Nucleus accumbens (tissue), 56 donors: ENCODE data around the gene TOMM7.

ENCODE experiments used
- DNase-seq, 56 donors: peaks; one replicate each; lab custom pipeline; 2025; lab: John Stamatoyannopoulos, UW

TOMM7 gene

GRCh38 chr7:22822486-22823141 lies at the start of gene TOMM7:
Gene TOMM7, minus strand, starts transcription at chr7:22822849. Its CDS starts 70 bp downstream, at chr7:22822779.
- peak in 55 of 56 donors; percentile 38 to 94 (median 82) for DNase-seq

- no peak for DNase-seq
Measured at GRCh38 chr7:22872096-22872807, 49.6 kb upstream of the TOMM7 start.

- DNase-seq, result no peak
Measured at GRCh38 chr7:22871661-22872060, 49.0 kb upstream of the TOMM7 start.

GRCh38 chr7:22868509-22868908 lies 45.9 kb upstream of the TOMM7 start:
- no peak for DNase-seq

- no peak for DNase-seq
Measured at GRCh38 chr7:22867589-22867988, 44.9 kb upstream of the TOMM7 start.

- DNase-seq, result no peak
Measured at GRCh38 chr7:22867003-22867402, 44.4 kb upstream of the TOMM7 start.

GRCh38 chr7:22865602-22865960 lies 42.9 kb upstream of the TOMM7 start:
- no peak for DNase-seq

GRCh38 chr7:22864855-22865601 lies 42.4 kb upstream of the TOMM7 start:
- no peak for DNase-seq

GRCh38 chr7:22864301-22864700 lies 41.7 kb upstream of the TOMM7 start:
- DNase-seq, result no peak

- no peak for DNase-seq
Measured at GRCh38 chr7:22863156-22863899, 40.7 kb upstream of the TOMM7 start.

- DNase-seq, result no peak
Measured at GRCh38 chr7:22861576-22861975, 38.9 kb upstream of the TOMM7 start.

- peak in 5 of 56 donors; percentile 3 to 13 (median 7) for DNase-seq
Measured at GRCh38 chr7:22860784-22861482, 38.3 kb upstream of the TOMM7 start.

- no peak for DNase-seq
Measured at GRCh38 chr7:22860337-22860736, 37.7 kb upstream of the TOMM7 start.

- DNase-seq, result no peak
Measured at GRCh38 chr7:22859641-22860290, 37.1 kb upstream of the TOMM7 start.

GRCh38 chr7:22858640-22859561 lies 36.3 kb upstream of the TOMM7 start:
- no peak for DNase-seq

- DNase-seq, result no peak
Measured at GRCh38 chr7:22858274-22858639, 35.6 kb upstream of the TOMM7 start.

GRCh38 chr7:22856416-22856815 lies 33.8 kb upstream of the TOMM7 start:
- no peak for DNase-seq

GRCh38 chr7:22855049-22855392 lies 32.4 kb upstream of the TOMM7 start:
- no peak for DNase-seq
